Endometrium (tissue), 2 donors: ENCODE results near the gene SDK2.

Experiments used
- FAIRE-seq: peaks from 2 replicates; lab custom pipeline; 2012; peaks lifted over from hg19 to GRCh38; lab: Jason Lieb, UNC
- donor health status: control.
- donor health status: control.

The SDK2 gene

GRCh38 chr17:73420897-73421296, 223.3 kb downstream of the SDK2 start:
- FAIRE-seq = no peak

DNA sequence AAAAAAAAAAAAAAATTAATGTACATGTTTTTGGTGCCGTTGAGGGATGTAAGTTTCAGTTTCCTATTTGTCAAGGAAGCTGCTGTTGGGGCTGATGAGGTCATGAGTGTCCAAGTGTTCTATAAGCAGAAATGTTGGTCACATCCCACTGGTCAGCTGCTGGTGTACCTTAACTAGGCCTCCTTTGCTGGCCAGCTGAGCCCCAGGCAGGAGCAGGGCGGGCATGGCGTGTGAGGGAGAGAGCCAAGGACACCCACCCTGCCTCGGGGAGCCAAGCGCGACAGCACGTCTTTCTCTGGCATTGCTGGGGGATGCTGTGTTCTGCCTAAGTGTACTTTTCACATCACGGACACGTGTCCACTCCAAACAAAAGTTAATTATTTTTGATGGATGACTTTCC, 224.4 kb downstream of the SDK2 start:
- FAIRE-seq = no peak

- FAIRE-seq = no peak
These were observed 225.2 kb downstream of the SDK2 start for GRCh38 chr17:73419051-73419450.

DNA sequence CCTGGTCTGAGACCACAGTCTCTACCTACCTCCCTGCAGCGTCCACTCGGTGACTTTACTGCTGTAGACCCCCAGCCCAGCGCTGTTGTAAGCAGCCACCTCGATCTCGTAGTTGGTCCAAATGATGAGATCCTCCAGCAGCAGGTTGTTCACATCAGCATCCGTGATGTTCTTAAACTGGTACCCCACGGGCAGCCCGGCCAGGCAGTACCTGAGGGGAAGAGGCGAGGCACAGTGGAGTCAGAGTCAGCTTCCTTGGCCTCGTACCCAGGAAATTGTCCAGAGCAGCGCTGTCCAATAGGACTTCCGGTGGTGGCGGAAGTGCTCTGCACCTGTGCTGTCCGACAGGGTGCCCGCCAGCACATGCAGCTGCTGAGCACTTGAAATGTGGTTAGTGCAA, 228.5 kb downstream of the SDK2 start:
- no peak for FAIRE-seq

DNA sequence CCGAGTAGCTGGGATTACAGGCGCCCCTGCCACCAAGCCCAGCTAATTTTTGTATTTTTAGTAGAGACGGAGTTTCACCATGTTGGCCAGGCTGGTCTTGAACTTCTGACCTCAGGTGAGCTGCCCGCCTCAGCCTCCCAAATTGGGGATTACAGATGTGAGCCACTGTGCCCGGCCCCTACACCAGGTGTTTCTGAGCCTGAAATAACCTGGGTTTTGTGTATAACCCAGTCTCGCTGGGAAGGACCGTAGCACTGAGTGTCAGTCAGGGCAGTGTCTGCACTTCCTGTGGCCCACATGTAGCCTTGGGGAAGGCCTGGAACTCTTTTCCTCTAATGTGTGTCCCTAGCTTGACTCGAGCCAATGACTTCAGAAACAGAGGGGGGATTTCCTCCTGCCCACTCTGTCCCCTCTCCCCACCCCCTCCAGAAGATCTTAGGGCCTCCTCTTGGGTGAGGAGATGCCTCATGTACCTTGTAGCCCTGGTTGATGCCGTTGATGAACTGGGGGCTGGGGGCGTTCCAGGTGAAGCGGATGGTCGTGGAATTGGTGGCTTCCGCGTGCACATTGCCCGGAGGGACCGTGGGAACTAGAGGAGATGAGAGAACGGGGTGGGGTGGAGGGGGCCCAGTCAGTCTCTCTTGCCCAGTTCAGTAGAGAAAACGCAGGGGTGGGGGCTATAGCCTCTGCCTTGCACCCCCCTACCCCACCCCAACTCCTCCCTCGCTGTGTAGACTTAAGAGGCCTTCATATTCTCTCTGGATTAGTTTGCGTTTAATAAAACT, 229.9 kb downstream of the SDK2 start:
- no peak for FAIRE-seq

DNA sequence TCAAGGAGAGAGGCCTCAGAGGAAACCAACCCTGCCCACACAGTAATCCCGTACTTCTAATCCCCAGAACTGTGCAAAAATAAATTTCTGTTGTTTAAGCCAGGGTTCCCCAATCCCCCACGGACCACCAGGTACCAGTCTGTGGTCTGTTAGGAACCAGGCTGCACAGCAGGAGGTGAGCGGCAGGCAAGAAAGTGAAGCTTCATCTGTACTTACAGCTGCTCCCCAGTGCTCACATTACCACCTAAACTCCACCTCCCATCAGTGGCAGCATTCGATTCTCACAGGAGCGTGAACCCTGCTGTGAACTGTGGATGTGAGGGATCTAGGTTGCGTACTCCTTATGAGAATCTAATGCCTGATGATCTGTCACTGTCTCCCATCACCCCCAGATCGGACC, 231.3 kb downstream of the SDK2 start:
- FAIRE-seq = no peak

GRCh38 chr17:73411313-73411747, 232.9 kb downstream of the SDK2 start:
- FAIRE-seq = no peak

- FAIRE-seq = no peak
These were observed 233.5 kb downstream of the SDK2 start for GRCh38 chr17:73410586-73411312.

DNA sequence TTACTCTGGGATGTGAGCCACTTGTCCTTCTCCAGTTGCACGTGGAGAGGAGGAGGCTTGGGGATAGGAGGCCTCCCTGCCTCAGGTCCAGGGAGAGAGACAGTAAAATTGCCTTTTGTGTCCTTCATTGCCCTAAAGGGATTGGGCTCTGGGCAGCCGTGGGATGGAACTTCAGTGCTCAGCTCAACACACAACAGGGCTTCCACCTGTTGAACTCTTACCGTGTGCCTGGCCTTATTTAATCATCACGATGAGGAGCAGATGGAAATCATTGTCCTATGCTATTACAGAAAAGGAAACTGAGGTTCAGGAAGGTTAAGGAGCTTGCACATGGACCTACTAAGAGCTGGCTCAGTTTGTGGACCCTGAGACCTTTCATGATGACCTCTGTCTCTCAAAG, 240.0 kb downstream of the SDK2 start:
- no peak for FAIRE-seq

GRCh38 chr17:73402466-73402865, 241.8 kb downstream of the SDK2 start:
- no peak for FAIRE-seq

- no peak for FAIRE-seq
These were observed 242.3 kb downstream of the SDK2 start for GRCh38 chr17:73401911-73402310.

- no peak for FAIRE-seq
These were observed 243.2 kb downstream of the SDK2 start for GRCh38 chr17:73400915-73401545.

- FAIRE-seq = no peak
These were observed 245.2 kb downstream of the SDK2 start for GRCh38 chr17:73399056-73399455.

- no peak for FAIRE-seq
These were observed 246.2 kb downstream of the SDK2 start for GRCh38 chr17:73397856-73398540.

DNA sequence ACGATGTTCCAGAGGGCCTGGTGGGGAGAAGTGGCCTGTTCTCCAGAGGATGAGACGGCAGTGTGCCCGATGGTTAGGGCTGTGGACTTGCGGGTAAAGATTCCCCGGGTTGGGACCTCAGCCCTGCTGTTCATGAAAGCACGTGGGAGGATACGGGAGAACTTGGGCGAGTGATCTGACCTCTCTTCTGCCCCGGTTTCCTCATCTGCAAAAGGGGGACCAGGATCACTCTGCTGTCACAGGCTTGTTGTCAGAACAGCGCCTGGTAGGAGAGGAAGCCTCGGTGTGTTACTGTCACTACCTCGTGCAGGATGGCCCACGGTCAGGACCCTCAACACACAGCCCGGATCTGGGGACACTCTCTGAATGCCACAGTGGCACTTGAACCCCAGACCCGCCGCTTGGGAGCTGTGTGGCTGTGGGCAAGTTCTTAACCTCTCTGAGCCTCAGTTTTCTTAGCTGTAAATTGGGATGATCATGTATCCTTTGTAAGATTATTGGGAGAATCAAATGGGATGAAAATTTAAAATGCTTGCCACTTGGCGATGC, 246.9 kb downstream of the SDK2 start:
- no peak for FAIRE-seq

GRCh38 chr17:73396431-73397277, 247.6 kb downstream of the SDK2 start:
- FAIRE-seq = no peak

DNA sequence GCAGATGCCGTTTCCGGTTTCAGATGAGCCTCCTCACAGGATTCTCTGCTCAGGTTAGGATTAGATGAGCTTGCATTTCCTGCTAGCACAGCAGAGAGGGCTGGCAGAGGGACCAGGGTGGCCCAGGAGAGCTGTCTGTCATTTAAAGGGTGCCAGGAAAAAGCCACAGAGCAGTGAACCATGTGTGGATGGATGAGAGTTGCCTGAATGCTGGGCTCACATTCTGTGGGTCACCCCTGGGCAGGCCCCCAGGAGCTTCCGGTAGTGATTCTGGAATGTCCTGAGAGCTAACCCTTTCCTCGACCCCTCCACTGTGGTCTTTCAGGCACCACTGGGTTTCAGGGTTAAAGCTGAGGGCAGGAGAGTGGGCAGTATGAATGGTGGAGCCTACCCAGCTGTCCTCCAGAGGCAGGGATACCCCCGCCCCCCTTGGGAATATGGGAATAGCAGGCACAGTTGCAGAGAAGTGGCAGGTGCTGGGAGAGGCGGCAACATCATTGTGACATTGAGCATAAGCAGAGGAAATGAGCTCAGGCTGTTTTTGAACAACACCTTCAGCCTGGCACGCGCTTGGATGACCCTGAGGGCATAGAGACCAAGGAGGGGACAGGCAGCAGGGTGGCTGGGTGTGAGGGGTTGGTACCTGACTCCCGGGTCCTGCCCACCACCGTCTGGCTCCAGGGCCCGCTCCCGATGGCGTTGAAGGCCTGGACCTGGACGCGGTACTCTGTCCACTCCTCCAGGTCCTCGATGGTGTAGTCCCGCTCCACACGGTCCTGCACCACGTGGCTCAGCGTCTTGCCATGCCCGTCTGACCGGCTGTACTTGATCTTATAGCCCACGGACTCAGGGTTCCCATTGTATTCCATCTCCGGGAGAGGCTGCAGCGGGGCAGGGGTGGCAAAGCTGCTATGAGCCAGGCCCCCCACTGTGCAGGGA, 249.5 kb downstream of the SDK2 start:
- no peak for FAIRE-seq

GRCh38 chr17:73393962-73394361, 250.3 kb downstream of the SDK2 start:
- no peak for FAIRE-seq

- no peak for FAIRE-seq
These were observed 250.9 kb downstream of the SDK2 start for GRCh38 chr17:73393381-73393780.
